ENCODE measurements around the gene AGPAT4. TPM values are rescaled to one million over a fixed set of nuclear protein-coding genes. Genes with fewer than 3 reads are reported as not detected.
A peak's percentile ranks its signal among the peaks of the same experiment; 100 is the strongest.
"Not testable (repeated sequence)": the region's sequence is repeated elsewhere in the genome, so short reads cannot be mapped to it uniquely, and the experiment has no call there.

Gene AGPAT4
- total and polyA plus RNA-seq, 9 donors = 7.0 to 11.4 (median 8.4) TPM

DNA sequence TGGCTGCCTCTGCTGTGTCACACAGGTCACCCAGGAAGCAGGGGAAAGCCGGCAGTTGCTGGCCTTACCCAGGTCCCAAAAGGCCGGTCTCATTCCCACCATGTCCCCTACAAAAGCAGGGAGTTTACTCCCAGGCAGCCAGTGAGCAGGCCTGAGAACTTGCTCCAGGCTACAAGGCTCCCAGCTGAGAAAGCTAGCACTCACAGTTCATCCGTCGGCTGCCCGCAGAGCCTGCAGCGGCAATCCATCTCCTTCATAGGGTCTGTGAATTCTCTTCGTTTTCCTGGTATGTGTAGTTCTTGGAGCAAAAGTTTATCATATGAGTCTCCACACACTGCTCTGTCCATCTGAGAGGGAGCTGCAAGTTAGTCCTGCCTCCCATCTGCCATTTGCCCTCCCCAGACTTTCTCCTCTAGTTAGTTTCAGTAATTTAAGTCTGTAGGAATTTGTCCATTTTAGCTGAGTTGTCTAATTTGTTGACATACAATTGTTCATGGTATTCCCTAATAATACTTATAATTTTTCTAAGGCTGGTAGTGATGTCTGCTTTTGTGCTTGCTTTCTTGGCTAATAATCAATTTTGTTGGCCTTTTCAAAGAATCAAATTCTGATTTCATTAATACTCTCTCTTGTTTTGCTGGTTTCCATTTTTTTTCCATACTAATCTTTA is 146.7 kb downstream of the AGPAT4 start:
- DNase-seq = no peak
- no peak overlapping the region for H3K27ac ChIP-seq (ENCODE audit: low read length)
- 91% methylated on average over 4 of the region's 7 CpGs for WGBS (ENCODE audit: insufficient coverage)
- no peaks in the 10 kb centered on the region for H3K4me1 ChIP-seq (ENCODE audit: control insufficient read depth, insufficient read depth, low read length)
- H3K27me3 ChIP-seq (ENCODE audit: control insufficient read depth, insufficient read depth, low read length) = no peaks in the 10 kb centered on the region
- H3K9me3 ChIP-seq (replicated peaks; ENCODE audit: control insufficient read depth, low read depth, low read length) = peaks cover 25% of the 10 kb centered on the region
- peaks cover 34% of the 10 kb centered on the region for H3K36me3 ChIP-seq (ENCODE audit: control insufficient read depth, insufficient read depth, low read length)
- no peak overlapping the region for H3K4me3 ChIP-seq (ENCODE audit: low read length)

GRCh38 chr6:161125591-161125990 is 148.3 kb downstream of the AGPAT4 start:
- Histone ChIP-seq H3K27me3 (ENCODE audit: control insufficient read depth, insufficient read depth, low read length) (no peaks in the 10 kb centered on the region), H3K36me3 (ENCODE audit: control insufficient read depth, insufficient read depth, low read length) (peaks cover 28% of the 10 kb centered on the region), H3K4me1 (ENCODE audit: control insufficient read depth, insufficient read depth, low read length) (no peaks in the 10 kb centered on the region), H3K9me3 (replicated peaks; ENCODE audit: control insufficient read depth, low read depth, low read length) (peaks cover 29% of the 10 kb centered on the region), H3K4me3 (ENCODE audit: low read length) (no peak overlapping the region), H3K27ac (ENCODE audit: low read length) (no peak overlapping the region)
- no CpG with 5 or more reads among the region's 2 CpGs for WGBS (ENCODE audit: insufficient coverage)
- DNase-seq = no peak

DNA sequence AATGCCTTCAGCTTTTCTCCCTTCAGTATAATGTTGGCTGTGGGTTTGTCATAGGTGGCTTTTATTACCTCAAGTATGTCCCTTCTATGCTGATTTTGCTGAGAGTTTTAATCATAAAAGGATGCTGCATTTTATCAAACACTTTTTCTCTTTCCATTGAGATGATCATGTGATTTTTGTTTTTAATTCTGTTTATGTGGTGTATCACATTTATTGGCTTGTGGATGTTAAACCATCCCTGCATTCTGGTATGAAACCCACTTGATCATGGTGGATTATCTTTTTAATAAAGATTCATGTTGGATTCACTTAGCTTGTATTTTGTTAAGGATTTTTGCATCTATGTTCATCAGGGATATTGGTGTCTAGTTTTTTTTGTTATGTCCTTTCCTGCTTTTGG is 150.5 kb downstream of the AGPAT4 start:
- not testable (repeated sequence) for DNase-seq; H3K27ac ChIP-seq (ENCODE audit: low read length); H3K4me1 ChIP-seq (ENCODE audit: control insufficient read depth, insufficient read depth, low read length); H3K4me3 ChIP-seq (ENCODE audit: low read length); H3K27me3 ChIP-seq (ENCODE audit: control insufficient read depth, insufficient read depth, low read length)
- Histone ChIP-seq H3K36me3 (ENCODE audit: control insufficient read depth, insufficient read depth, low read length) (peaks cover 15% of the 10 kb centered on the region), H3K9me3 (replicated peaks; ENCODE audit: control insufficient read depth, low read depth, low read length) (peaks cover 33% of the 10 kb centered on the region)

GRCh38 chr6:161117942-161118341 is 155.9 kb downstream of the AGPAT4 start:
- Histone ChIP-seq H3K27me3 (ENCODE audit: control insufficient read depth, insufficient read depth, low read length) (no peaks in the 10 kb centered on the region), H3K4me3 (ENCODE audit: low read length) (no peak overlapping the region), H3K4me1 (ENCODE audit: control insufficient read depth, insufficient read depth, low read length) (no peaks in the 10 kb centered on the region), H3K9me3 (replicated peaks; ENCODE audit: control insufficient read depth, low read depth, low read length) (peaks cover 10% of the 10 kb centered on the region), H3K36me3 (ENCODE audit: control insufficient read depth, insufficient read depth, low read length) (peaks cover 33% of the 10 kb centered on the region), H3K27ac (ENCODE audit: low read length) (no peak overlapping the region)
- DNase-seq = no peak
- WGBS (ENCODE audit: insufficient coverage) = no CpG with 5 or more reads among the region's 2 CpGs

DNA sequence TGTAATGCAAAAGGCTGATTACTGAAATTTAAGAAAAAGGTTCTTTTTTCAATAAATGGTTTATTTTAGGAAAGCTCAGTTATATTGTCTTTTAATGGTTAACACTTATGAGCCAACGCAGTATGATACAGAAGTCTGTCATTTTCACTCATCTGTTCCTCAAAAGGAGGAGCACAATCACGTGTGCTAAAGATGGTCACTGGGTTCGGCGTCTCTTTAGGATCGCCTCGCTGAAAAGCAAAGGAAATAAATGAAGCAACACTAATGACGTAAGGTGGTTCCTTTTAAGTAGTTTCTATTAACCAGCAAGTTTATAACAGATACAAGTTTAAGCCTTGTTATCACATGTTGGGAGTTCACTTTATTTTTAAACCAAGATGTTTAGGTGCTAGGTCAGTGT is 156.6 kb downstream of the AGPAT4 start:
- Histone ChIP-seq H3K36me3 (ENCODE audit: control insufficient read depth, insufficient read depth, low read length) (peaks cover 37% of the 10 kb centered on the region), H3K4me3 (ENCODE audit: low read length) (no peak overlapping the region), H3K27ac (ENCODE audit: low read length) (no peak overlapping the region), H3K9me3 (replicated peaks; ENCODE audit: control insufficient read depth, low read depth, low read length) (peaks cover 9% of the 10 kb centered on the region), H3K4me1 (ENCODE audit: control insufficient read depth, insufficient read depth, low read length) (no peaks in the 10 kb centered on the region), H3K27me3 (ENCODE audit: control insufficient read depth, insufficient read depth, low read length) (no peaks in the 10 kb centered on the region)
- DNase-seq = peak; percentile 81
- 83% methylated on average over 1 of the region's 7 CpGs for WGBS (ENCODE audit: insufficient coverage)

DNA sequence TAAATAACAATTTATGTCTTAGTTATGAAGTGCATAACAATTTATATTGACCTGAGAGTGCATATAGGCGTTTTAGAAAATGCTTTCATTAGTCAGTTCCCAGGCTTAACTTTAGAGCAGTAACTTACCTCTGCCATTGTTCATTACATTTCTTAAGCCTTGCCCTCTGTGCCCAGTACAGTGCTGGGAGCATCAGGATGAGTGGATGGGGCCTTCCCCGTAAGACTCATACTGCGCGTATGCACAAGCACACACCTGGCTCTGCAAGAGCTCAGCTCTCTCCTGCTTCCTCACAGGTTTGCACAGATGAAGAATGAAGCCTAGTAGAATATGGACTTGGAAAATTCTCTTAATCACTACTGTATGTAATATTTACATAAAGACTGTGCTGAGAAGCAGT is 157.3 kb downstream of the AGPAT4 start:
- Histone ChIP-seq H3K36me3 (ENCODE audit: control insufficient read depth, insufficient read depth, low read length) (peaks cover 44% of the 10 kb centered on the region), H3K27ac (ENCODE audit: low read length) (no peak overlapping the region)
- WGBS (ENCODE audit: insufficient coverage) = no CpG with 5 or more reads among the region's 4 CpGs

DNA sequence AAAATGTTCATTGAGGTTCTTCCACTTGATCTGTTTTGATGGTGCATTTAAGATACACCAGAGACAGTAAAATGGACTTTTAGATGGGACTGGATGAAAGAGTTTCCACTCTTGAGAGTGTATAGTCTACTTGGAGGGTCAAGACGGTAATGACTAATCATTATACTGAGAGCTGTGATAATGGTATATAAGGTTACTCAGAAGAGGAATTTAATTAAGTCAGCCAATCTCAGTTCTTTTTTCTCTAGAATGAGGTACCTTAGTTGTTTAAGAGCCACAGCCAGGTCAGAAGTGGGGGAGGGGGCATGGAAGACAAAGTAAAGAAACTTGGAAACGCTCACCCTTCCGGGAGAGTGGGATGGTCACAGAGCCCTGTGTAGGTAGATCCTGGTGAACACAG is 158.4 kb downstream of the AGPAT4 start:
- Histone ChIP-seq H3K9me3 (replicated peaks; ENCODE audit: control insufficient read depth, low read depth, low read length) (peaks cover 4% of the 10 kb centered on the region), H3K27me3 (ENCODE audit: control insufficient read depth, insufficient read depth, low read length) (no peaks in the 10 kb centered on the region), H3K4me3 (ENCODE audit: low read length) (no peak overlapping the region), H3K36me3 (ENCODE audit: control insufficient read depth, insufficient read depth, low read length) (peaks cover 50% of the 10 kb centered on the region), H3K27ac (ENCODE audit: low read length) (no peak overlapping the region), H3K4me1 (ENCODE audit: control insufficient read depth, insufficient read depth, low read length) (no peaks in the 10 kb centered on the region)
- DNase-seq = no peak
- WGBS (ENCODE audit: insufficient coverage) = 100% methylated on average over 2 of the region's 3 CpGs

More for the DNA sequence above, 157.3 kb downstream of the AGPAT4 start:
- Histone ChIP-seq H3K27me3 (ENCODE audit: control insufficient read depth, insufficient read depth, low read length) (no peaks in the 10 kb centered on the region), H3K4me3 (ENCODE audit: low read length) (no peak overlapping the region), H3K4me1 (ENCODE audit: control insufficient read depth, insufficient read depth, low read length) (no peaks in the 10 kb centered on the region), H3K9me3 (replicated peaks; ENCODE audit: control insufficient read depth, low read depth, low read length) (peaks cover 9% of the 10 kb centered on the region)
- no peak for DNase-seq

GRCh38 chr6:161111261-161111660 is 162.6 kb downstream of the AGPAT4 start:
- Histone ChIP-seq H3K27me3 (ENCODE audit: control insufficient read depth, insufficient read depth, low read length) (no peaks in the 10 kb centered on the region), H3K27ac (ENCODE audit: low read length) (no peak overlapping the region), H3K4me3 (ENCODE audit: low read length) (no peak overlapping the region), H3K9me3 (replicated peaks; ENCODE audit: control insufficient read depth, low read depth, low read length) (no peaks in the 10 kb centered on the region), H3K4me1 (ENCODE audit: control insufficient read depth, insufficient read depth, low read length) (no peaks in the 10 kb centered on the region), H3K36me3 (ENCODE audit: control insufficient read depth, insufficient read depth, low read length) (peaks cover 63% of the 10 kb centered on the region)
- WGBS (ENCODE audit: insufficient coverage) = 80% methylated on average over 1 of the region's 4 CpGs
- peak; percentile 46 for DNase-seq

DNA sequence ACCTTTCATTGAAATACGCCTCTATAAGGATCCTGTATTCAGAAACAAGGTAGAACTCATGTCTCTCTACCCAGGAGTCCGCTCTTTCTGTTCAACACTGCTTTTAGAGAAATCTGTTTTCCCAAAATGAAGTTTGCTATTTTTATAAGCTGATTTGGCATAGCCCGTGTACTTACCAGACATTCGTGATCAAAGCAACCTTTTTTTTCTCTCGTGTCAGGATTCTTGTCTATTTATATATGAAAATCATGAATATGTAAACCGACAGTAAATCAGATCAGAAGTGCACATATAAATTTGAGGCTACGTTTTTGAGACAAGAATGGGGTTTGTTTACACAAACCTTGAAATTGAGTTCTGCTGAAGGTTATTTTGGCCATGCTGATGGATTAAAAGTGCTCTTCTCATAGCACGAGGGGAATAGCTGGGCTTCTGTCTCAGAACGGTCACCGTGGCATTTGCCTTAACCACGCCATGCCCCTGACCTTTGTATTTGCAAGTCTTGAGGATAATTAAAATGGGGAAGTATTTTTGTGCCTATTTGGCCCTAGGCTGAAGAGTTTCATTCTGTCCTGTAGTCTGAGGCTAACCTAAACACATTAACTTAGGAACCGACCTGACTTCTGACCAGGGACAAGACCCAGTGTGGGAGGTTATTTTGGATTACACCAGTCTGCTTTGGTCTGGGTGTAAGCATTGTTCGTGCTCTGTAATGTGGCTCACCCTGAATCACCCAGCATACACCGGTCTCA is 163.7 kb downstream of the AGPAT4 start:
- no peak overlapping the region for H3K27ac ChIP-seq (ENCODE audit: low read length)
- 92% methylated on average over 7 of the region's 14 CpGs for WGBS (ENCODE audit: insufficient coverage)

GRCh38 chr6:161109366-161109765 is 164.5 kb downstream of the AGPAT4 start:
- Histone ChIP-seq H3K4me3 (ENCODE audit: low read length) (no peak overlapping the region), H3K9me3 (replicated peaks; ENCODE audit: control insufficient read depth, low read depth, low read length) (no peaks in the 10 kb centered on the region), H3K27me3 (ENCODE audit: control insufficient read depth, insufficient read depth, low read length) (no peaks in the 10 kb centered on the region), H3K4me1 (ENCODE audit: control insufficient read depth, insufficient read depth, low read length) (no peaks in the 10 kb centered on the region), H3K36me3 (ENCODE audit: control insufficient read depth, insufficient read depth, low read length) (peaks cover 61% of the 10 kb centered on the region), H3K27ac (ENCODE audit: low read length) (no peak overlapping the region)
- no CpG with 5 or more reads among the region's 4 CpGs for WGBS (ENCODE audit: insufficient coverage)
- DNase-seq = no peak

More for the DNA sequence above, 163.7 kb downstream of the AGPAT4 start:
- Histone ChIP-seq H3K36me3 (ENCODE audit: control insufficient read depth, insufficient read depth, low read length) (peaks cover 63% of the 10 kb centered on the region), H3K27me3 (ENCODE audit: control insufficient read depth, insufficient read depth, low read length) (no peaks in the 10 kb centered on the region), H3K4me1 (ENCODE audit: control insufficient read depth, insufficient read depth, low read length) (no peaks in the 10 kb centered on the region), H3K4me3 (ENCODE audit: low read length) (no peak overlapping the region), H3K9me3 (replicated peaks; ENCODE audit: control insufficient read depth, low read depth, low read length) (no peaks in the 10 kb centered on the region)
- DNase-seq = no peak

Measured in muscle of leg (tissue), 11 donors.